Measurements from ENCODE around the gene NEGR1.

The NEGR1 gene

DNA sequence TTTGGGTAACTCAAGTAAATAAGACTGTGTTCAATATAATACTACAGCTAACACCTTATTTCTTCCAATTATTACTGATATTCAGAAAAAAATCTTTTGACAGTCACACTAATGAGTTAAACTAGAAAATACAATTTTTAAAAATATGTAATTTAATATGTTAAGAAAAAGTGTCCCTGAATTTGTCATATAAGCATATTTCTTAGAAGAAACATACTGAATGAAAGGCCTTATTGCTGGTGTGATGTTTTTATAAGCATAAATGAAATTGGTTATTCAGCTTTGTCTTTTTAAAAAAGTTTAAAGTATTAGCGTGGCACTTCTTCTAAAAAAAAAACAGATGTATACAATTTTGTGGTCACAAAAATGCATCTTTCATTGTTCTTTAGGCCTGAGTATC, 267.3 kb downstream of the NEGR1 start:
- no peak for DNase-seq

- DNase-seq, result no peak
Observed at GRCh38 chr1:72013161-72013560, 269.2 kb downstream of the NEGR1 start.

- no peak for DNase-seq
Observed at GRCh38 chr1:72011721-72012120, 270.6 kb downstream of the NEGR1 start.

DNA sequence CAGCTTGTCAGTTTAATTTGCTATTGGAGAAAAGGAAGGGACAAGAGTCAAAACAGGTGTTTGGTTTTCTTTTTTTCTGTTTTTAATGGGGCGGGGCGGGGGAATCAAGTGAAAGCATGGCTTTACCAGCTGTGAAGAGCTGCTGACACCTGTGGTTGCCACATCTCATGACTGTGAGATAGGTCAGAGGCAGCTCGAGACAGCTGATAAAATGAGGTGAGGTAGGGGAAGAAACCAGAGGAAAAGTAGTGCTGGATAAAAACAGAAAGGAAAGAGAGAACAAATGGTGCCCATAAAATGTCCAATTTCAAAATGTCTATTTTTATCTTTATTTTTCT, 272.3 kb downstream of the NEGR1 start:
- DNase-seq, result no peak

GRCh38 chr1:72009173-72010093, 272.9 kb downstream of the NEGR1 start:
- no peak for DNase-seq

DNA sequence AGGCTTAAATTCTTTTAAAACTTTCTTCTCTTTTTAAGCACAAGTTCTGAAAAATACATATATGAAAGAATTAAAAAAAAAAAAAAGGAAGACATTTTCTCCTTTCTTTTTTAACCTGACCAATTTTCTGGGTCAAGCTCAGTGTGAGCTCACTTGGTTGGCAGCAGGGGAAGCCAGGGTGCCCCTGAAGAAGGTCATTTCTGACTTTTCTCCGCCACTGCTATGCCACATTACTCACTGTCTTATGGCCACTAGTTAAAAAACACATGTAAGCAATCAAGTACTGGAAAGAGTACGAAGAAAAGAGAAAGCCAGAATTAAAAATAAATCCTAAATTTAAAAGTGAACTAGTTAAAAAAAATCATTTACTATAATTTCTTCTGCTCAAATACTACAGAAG, 275.0 kb downstream of the NEGR1 start:
- no peak for DNase-seq

GRCh38 chr1:72006092-72006491, 276.2 kb downstream of the NEGR1 start:
- DNase-seq, result no peak

DNA sequence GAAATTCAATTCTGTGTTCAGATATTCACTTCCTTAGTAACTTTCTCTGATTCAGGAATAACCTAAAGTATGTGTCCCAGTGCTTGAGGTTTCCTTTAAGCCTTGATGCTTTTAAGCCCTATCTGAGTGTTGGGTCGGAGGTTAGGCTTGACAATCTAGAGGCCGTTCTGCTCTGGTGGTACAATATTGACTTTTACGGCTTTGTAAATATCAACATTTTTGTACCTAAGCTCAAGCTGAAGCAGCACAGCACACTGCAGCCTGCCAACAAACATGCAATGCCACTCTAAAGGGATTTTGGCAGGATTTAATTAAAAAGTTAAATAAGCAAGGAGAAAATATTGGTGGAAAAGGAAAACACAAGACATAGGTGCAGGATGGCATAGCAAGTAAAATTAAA, 279.2 kb downstream of the NEGR1 start:
- no peak for DNase-seq

DNA sequence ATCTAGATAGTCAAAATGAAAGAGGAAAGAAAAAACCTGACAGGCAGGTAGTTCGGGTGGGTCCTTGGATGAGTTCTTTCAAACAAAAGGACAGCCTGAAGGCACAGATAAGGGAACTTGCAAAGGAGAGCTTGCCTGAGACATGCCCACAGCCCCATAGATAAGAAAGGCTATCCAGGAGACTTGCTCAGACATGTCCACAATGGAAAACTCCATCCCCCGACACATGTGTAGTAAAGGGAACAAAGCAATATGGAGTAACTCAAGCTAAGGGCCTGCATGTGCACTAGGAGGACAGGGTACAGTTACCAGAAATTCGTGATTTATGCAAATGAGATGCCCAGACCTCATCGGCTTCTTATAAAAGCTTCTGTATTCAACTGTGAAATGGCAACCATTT, 281.5 kb downstream of the NEGR1 start:
- no peak for DNase-seq

DNA sequence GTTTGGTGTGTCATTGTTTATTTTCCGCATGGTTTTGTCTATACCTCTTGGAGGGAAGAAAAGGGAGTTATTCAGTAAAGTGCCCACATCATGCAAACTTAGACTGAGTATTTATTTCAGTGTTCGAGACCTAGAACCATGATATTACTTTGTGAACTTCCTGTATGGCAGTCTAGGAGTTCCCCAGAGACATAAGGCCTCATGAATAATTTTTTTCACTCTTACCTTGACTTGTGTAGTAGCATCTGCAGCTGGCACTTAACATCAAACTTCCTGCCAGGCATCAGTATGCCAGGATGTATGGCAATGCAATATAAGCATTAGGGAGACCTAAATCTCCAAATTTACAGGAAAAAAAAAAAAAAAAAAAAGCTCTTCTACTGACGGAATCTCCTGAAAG, 287.7 kb downstream of the NEGR1 start:
- no peak for DNase-seq

GRCh38 chr1:71987181-71987580, 295.2 kb downstream of the NEGR1 start:
- DNase-seq, result no peak

GRCh38 chr1:71986160-71986559, 296.2 kb downstream of the NEGR1 start:
- DNase-seq, result no peak

GRCh38 chr1:71980556-71980955, 301.8 kb downstream of the NEGR1 start:
- no peak for DNase-seq

- no peak for DNase-seq
Observed at GRCh38 chr1:71979882-71980281, 302.5 kb downstream of the NEGR1 start.

- DNase-seq, result no peak
Observed at GRCh38 chr1:71967670-71968069, 314.7 kb downstream of the NEGR1 start.

- no peak for DNase-seq
Observed at GRCh38 chr1:71964188-71964587, 318.2 kb downstream of the NEGR1 start.

GRCh38 chr1:71956613-71957285, 325.6 kb downstream of the NEGR1 start:
- DNase-seq, result no peak

- no peak for DNase-seq
Observed at GRCh38 chr1:71950579-71950978, 331.8 kb downstream of the NEGR1 start.

DNA sequence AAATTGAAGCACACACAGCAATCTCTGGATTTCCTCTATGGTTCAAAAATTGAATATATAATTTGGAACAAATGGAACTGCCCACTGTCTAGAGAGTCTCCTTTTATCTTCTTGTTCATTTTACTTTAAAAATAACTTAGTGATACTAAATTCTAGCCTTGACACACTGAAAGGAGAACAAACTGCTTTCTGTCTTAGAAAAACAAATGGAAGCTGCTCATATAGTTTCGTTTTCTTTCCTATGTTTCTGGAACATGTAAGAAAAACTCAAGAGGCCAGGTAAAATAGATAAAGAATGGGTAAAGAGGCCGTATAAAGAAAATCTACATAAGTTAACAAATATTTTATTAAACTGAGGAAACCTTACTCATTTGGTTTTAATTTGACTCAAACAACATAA, 332.7 kb downstream of the NEGR1 start:
- no peak for DNase-seq

GRCh38 chr1:71948561-71948960, 333.8 kb downstream of the NEGR1 start:
- DNase-seq, result no peak

DNA sequence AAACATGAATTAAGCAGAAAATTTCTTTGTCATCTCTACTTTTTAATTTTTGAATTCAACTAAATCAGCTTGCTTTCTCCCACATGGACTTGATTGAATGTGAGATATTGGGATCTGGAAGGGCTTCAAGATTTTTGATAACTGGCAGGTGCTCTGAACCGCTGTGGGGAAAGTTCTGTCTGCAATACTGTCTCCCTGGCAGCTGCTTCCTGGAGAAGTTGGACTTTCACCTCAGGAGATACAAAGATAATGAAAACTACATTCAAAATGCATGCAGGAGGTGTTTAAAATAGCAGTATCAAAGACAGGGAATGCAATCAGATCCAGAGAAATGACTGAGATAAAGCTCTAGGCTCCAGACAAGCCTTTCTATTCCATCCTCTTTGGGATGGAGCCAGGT, 338.3 kb downstream of the NEGR1 start:
- DNase-seq, result no peak

DNA sequence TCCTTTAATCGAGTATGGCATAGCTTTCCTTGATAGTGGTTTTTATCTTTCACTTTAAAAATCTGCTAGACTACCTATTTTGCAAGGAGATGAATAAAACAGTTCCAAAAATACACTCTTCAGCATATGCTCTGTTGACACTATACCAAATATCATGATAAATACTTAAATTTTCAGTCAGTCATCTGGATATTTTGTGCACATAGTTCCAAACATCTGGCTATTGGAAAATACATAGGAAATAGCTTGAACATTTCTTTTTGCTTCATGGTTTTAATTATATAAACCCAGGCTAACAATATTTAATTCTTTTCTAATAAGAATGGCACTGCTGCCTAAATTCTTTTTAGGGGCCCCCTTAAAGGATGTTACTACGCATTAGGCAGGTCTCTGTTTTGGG, 342.1 kb downstream of the NEGR1 start:
- DNase-seq, result no peak

GRCh38 chr1:71930511-71930910, 351.8 kb downstream of the NEGR1 start:
- DNase-seq, result no peak

DNA sequence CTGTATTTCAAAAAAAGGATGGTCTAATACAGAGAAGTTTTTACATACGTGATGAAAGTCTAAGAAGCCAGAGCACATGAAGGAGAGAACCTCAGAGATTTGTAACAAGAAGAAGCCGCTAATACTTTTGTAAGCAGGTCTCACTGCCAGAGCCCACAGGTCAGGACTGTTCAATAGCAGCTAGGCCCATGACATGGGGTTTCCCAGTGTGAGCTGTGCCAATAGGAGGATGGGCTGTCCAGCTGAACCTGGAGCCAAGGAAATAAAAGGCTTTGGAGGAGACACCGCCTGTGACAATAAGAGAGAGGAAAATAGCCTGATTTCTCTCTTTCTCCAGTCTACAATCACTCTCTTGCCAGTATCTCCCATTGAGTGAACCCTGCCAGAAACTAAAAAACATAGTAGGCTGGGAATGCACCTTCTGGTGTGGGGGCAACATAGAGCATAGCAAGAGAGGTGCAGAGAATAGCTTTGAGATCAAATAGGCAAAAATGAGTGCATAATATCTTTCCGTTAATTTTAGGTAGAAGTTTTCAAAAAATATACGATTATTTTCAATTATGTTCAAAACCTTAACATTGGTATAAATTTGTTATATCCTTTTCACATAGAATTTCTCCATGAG, 360.3 kb downstream of the NEGR1 start:
- no peak for DNase-seq

Data from activated CD4-positive, alpha-beta T cell treated with anti-CD3 and anti-CD28 coated beads for 48 hours (primary cell).